Activated T-helper 17 cell treated with anti-CD3 and anti-CD28 coated beads, Interleukin-2, amount 50 U/mL, for 72 hours (primary cell): ENCODE measurements around the gene BICDL2. TPM values are rescaled to one million over a fixed set of nuclear protein-coding genes. Genes with fewer than 3 reads are reported as not detected.

Experiments
- ATAC-seq: fragments of 150-1000 bp; cut with Tn5 transposase; replicated peaks from 2 replicates; pipeline ENCODE4 v1.10.0; 2021; ENCODE audit warnings: mild to moderate bottlenecking, moderate library complexity
- H3K27ac Mint-ChIP-seq: one replicate; pipeline ENCODE4 v1.8.0; 2022; ENCODE audit warnings: mixed read lengths
- H3K27me3 Mint-ChIP-seq: one replicate; pipeline ENCODE4 v1.8.0; 2022; ENCODE audit warnings: mixed read lengths
- H3K36me3 Mint-ChIP-seq: one replicate; pipeline ENCODE4 v1.8.0; 2022; ENCODE audit warnings: low read depth, mild to moderate bottlenecking, mixed read lengths
- H3K4me1 Mint-ChIP-seq: one replicate; pipeline ENCODE4 v1.8.0; 2022; ENCODE audit warnings: mixed read lengths
- H3K4me3 Mint-ChIP-seq: one replicate; pipeline ENCODE4 v1.8.0; 2022; ENCODE audit warnings: mild to moderate bottlenecking, mixed read lengths
- H3K9me3 Mint-ChIP-seq: one replicate; pipeline ENCODE4 v1.8.0; 2022; ENCODE audit warnings: mixed read lengths
- total RNA-seq, 2 donors: library from RNA; stranded (reverse); gene quantifications; one replicate each; pipeline ENCODE4 v1.2.3, GENCODE V29; 2022

The BICDL2 gene
- total RNA-seq, 2 donors from 2014 or later: 1.1 to 12.1 TPM

GRCh38 chr16:3019594-3020246 is 17.0 kb downstream of the BICDL2 start:
- Mint-ChIP-seq H3K4me1 (peaks cover 23% of the 10 kb centered on the region), H3K36me3 (peaks cover 31% of the 10 kb centered on the region), H3K27ac (peak overlapping the region; percentile 62), H3K4me3 (peak overlapping the region; percentile 82), H3K9me3 (no peaks in the 10 kb centered on the region), H3K27me3 (no peaks in the 10 kb centered on the region)
- ATAC-seq: no peak

GRCh38 chr16:3017794-3018506 is 18.8 kb downstream of the BICDL2 start, which contains the start of gene CLDN6:
Gene CLDN6 (minus strand): TSS chr16:3018183. CDS start chr16:3016021, 2,162 bp downstream.
- ATAC-seq: no peak
- Mint-ChIP-seq H3K27ac (no peak within 1 kb of the TSS), H3K9me3 (no peaks in the 10 kb centered on the region), H3K4me1 (peaks cover 18% of the 10 kb centered on the region), H3K27me3 (peaks cover 3% of the 10 kb centered on the region), H3K4me3 (no peak within 1 kb of the TSS), H3K36me3 (peaks cover 18% of the 10 kb centered on the region)

GRCh38 chr16:3017344-3017743 is 19.4 kb downstream of the BICDL2 start:
- ATAC-seq: no peak
- Mint-ChIP-seq H3K4me1 (peaks cover 12% of the 10 kb centered on the region), H3K27me3 (peaks cover 3% of the 10 kb centered on the region), H3K9me3 (no peaks in the 10 kb centered on the region), H3K4me3 (no peak overlapping the region), H3K36me3 (peaks cover 12% of the 10 kb centered on the region), H3K27ac (no peak overlapping the region)

GRCh38 chr16:3015865-3016521 is 20.8 kb downstream of the BICDL2 start:
- Mint-ChIP-seq H3K27me3 (peaks cover 3% of the 10 kb centered on the region), H3K36me3 (no peaks in the 10 kb centered on the region), H3K4me3 (no peak overlapping the region), H3K27ac (no peak overlapping the region), H3K9me3 (no peaks in the 10 kb centered on the region), H3K4me1 (no peaks in the 10 kb centered on the region)
- no peak for ATAC-seq

GRCh38 chr16:3014971-3015370 is 21.8 kb downstream of the BICDL2 start:
- H3K9me3 Mint-ChIP-seq: no peaks in the 10 kb centered on the region
- no peak overlapping the region for H3K4me3 Mint-ChIP-seq
- H3K27me3 Mint-ChIP-seq: peaks cover 3% of the 10 kb centered on the region
- no peaks in the 10 kb centered on the region for H3K4me1 Mint-ChIP-seq
- no peaks in the 10 kb centered on the region for H3K36me3 Mint-ChIP-seq
- no peak overlapping the region for H3K27ac Mint-ChIP-seq
- no peak for ATAC-seq

GRCh38 chr16:3013998-3014690 is 22.6 kb downstream of the BICDL2 start:
- ATAC-seq: no peak
- H3K27ac Mint-ChIP-seq: no peak overlapping the region

GRCh38 chr16:3013491-3013951 is 23.2 kb downstream of the BICDL2 start:
- no peak overlapping the region for H3K4me3 Mint-ChIP-seq
- peaks cover 3% of the 10 kb centered on the region for H3K27me3 Mint-ChIP-seq
- ATAC-seq: no peak
- H3K27ac Mint-ChIP-seq: no peak overlapping the region
- no peaks in the 10 kb centered on the region for H3K4me1 Mint-ChIP-seq
- H3K9me3 Mint-ChIP-seq: no peaks in the 10 kb centered on the region
- H3K36me3 Mint-ChIP-seq: no peaks in the 10 kb centered on the region

More at GRCh38 chr16:3013998-3014690, 22.6 kb downstream of the BICDL2 start:
- Mint-ChIP-seq H3K4me1 (no peaks in the 10 kb centered on the region), H3K4me3 (no peak overlapping the region), H3K9me3 (no peaks in the 10 kb centered on the region), H3K27me3 (peaks cover 3% of the 10 kb centered on the region), H3K36me3 (no peaks in the 10 kb centered on the region)

GRCh38 chr16:3012828-3013420 is 23.8 kb downstream of the BICDL2 start, which contains the start of gene CLDN9:
Gene CLDN9 (plus strand): TSS chr16:3012923. CDS start chr16:3013363, 440 bp downstream.
- no peak for ATAC-seq
- Mint-ChIP-seq H3K36me3 (no peaks in the 10 kb centered on the region), H3K4me3 (no peak within 1 kb of the TSS)

GRCh38 chr16:3012246-3012645 is 24.5 kb downstream of the BICDL2 start:
- H3K9me3 Mint-ChIP-seq: no peaks in the 10 kb centered on the region
- H3K27me3 Mint-ChIP-seq: peaks cover 3% of the 10 kb centered on the region
- H3K4me1 Mint-ChIP-seq: peaks cover 6% of the 10 kb centered on the region
- ATAC-seq: no peak
- H3K4me3 Mint-ChIP-seq: no peak overlapping the region
- no peak overlapping the region for H3K27ac Mint-ChIP-seq
- H3K36me3 Mint-ChIP-seq: no peaks in the 10 kb centered on the region

More at GRCh38 chr16:3012828-3013420, 23.8 kb downstream of the BICDL2 start, which contains the start of gene CLDN9:
- Mint-ChIP-seq H3K4me1 (peaks cover 5% of the 10 kb centered on the region), H3K9me3 (no peaks in the 10 kb centered on the region), H3K27me3 (peaks cover 3% of the 10 kb centered on the region), H3K27ac (no peak within 1 kb of the TSS)

- Mint-ChIP-seq H3K4me3 (no peak overlapping the region), H3K36me3 (no peaks in the 10 kb centered on the region), H3K27me3 (peaks cover 6% of the 10 kb centered on the region), H3K9me3 (no peaks in the 10 kb centered on the region), H3K27ac (no peak overlapping the region), H3K4me1 (peaks cover 10% of the 10 kb centered on the region)
- ATAC-seq: no peak
These were observed 26.2 kb downstream of the BICDL2 start for GRCh38 chr16:3010510-3010909.

GRCh38 chr16:3009568-3010390 is 27.0 kb downstream of the BICDL2 start:
- Mint-ChIP-seq H3K27me3 (peaks cover 6% of the 10 kb centered on the region), H3K4me3 (no peak overlapping the region), H3K36me3 (no peaks in the 10 kb centered on the region), H3K9me3 (no peaks in the 10 kb centered on the region), H3K4me1 (peaks cover 10% of the 10 kb centered on the region), H3K27ac (no peak overlapping the region)
- ATAC-seq: no peak

GRCh38 chr16:3008690-3009037 is 28.1 kb downstream of the BICDL2 start:
- H3K27ac Mint-ChIP-seq: no peak overlapping the region
- peaks cover 10% of the 10 kb centered on the region for H3K4me1 Mint-ChIP-seq
- H3K27me3 Mint-ChIP-seq: peaks cover 3% of the 10 kb centered on the region
- H3K36me3 Mint-ChIP-seq: no peaks in the 10 kb centered on the region
- H3K4me3 Mint-ChIP-seq: peak overlapping the region; percentile 42
- no peaks in the 10 kb centered on the region for H3K9me3 Mint-ChIP-seq
- no peak for ATAC-seq

- Mint-ChIP-seq H3K27ac (peak overlapping the region; percentile 69), H3K4me3 (peak overlapping the region; percentile 42), H3K4me1 (peaks cover 10% of the 10 kb centered on the region), H3K36me3 (no peaks in the 10 kb centered on the region), H3K9me3 (no peaks in the 10 kb centered on the region), H3K27me3 (peaks cover 3% of the 10 kb centered on the region)
- no peak for ATAC-seq
These were observed 28.6 kb downstream of the BICDL2 start for GRCh38 chr16:3007957-3008689.
